Muscle of leg (tissue), 11 donors: ENCODE data around the gene AUH. TPM values are rescaled to one million over a fixed set of nuclear protein-coding genes. Genes with fewer than 3 reads are reported as not detected.

ENCODE experiments used
- DNase-seq: peaks from one replicate; pipeline ENCODE4 v3.0.0; 2013
- H3K27ac ChIP-seq: one replicate; pipeline ENCODE4 v1.5.1; 2013; ENCODE audit warnings: mild to moderate bottlenecking, low read length, control low read depth
- H3K27me3 ChIP-seq: one replicate; pipeline ENCODE4 v1.6.1; 2013; ENCODE audit warnings: low read length; ENCODE audit not compliant: control insufficient read depth, insufficient read depth
- H3K36me3 ChIP-seq: one replicate; pipeline ENCODE4 v1.6.1; 2013; ENCODE audit warnings: low read length; ENCODE audit not compliant: control insufficient read depth, insufficient read depth
- H3K4me1 ChIP-seq: one replicate; pipeline ENCODE4 v1.6.1; 2013; ENCODE audit warnings: low read length; ENCODE audit not compliant: control insufficient read depth, insufficient read depth
- H3K4me3 ChIP-seq: one replicate; pipeline ENCODE4 v1.5.1; 2013; ENCODE audit warnings: low read length, control low read depth
- H3K9me3 ChIP-seq: replicated peaks from 2 replicates; pipeline ENCODE4 v1.6.1; 2013; ENCODE audit warnings: low read depth, low read length; ENCODE audit not compliant: control insufficient read depth
- WGBS: methylation state at CpG from one replicate; pipeline ENCODE4 v1.1.5; 2013; ENCODE audit warnings: missing lambda C conversion rate; ENCODE audit not compliant: insufficient coverage; 5-methylcytosine and 5-hydroxymethylcytosine counted together
- polyA plus RNA-seq, 8 donors: library from polyadenylated mRNA; unstranded; fragments of 120-200 nt; gene quantifications; one replicate each; pipeline versions ENCODE4 v1.2.1 to v1.2.3, GENCODE V29; 2013; ENCODE audit warnings: inconsistent platforms in 1 of 8, low replicate concordance in 1 of 8; ENCODE audit not compliant: insufficient read length in 8 of 8, insufficient read depth in 1 of 8
- total RNA-seq: library from RNA; stranded (reverse); fragments of 120-200 nt; gene quantifications from one replicate; pipeline ENCODE4 v1.2.4, GENCODE V29; 2013

Gene AUH
- total and polyA plus RNA-seq, 9 donors = 9.5 to 16.0 (median 12.7) TPM

DNA sequence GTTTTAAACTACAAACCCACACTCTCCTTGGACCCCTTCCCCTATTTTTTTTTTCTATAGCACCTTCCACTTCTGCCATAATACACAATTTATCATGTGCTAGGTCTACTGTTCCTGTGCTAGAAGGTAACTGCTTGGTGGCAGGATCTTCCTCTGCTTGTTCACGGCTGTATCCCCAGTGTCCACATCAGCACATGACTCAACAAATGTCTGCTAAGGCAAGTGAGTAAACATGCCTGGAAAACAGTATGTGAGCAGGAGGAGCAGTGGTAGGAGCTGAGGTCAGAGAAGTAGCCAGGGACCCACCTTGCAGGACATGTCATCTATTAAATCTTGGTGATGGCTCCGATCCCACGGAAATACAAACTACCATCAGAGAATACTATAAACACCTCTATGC, 79.4 kb downstream of the AUH start:
- Histone ChIP-seq H3K27me3 (no peaks in the 10 kb centered on the region), H3K36me3 (peaks cover 2% of the 10 kb centered on the region), H3K27ac (no peak overlapping the region), H3K4me1 (no peaks in the 10 kb centered on the region), H3K4me3 (no peak overlapping the region), H3K9me3 (no peaks in the 10 kb centered on the region)
- WGBS = no CpG with 5 or more reads among the region's 3 CpGs
- no peak for DNase-seq

- H3K27me3 ChIP-seq = no peaks in the 10 kb centered on the region
- DNase-seq = no peak
- H3K4me1 ChIP-seq = no peaks in the 10 kb centered on the region
- no peak overlapping the region for H3K27ac ChIP-seq
- no peak overlapping the region for H3K4me3 ChIP-seq
- H3K9me3 ChIP-seq = no peaks in the 10 kb centered on the region
- H3K36me3 ChIP-seq = peaks cover 2% of the 10 kb centered on the region
- 92% methylated on average over 2 of the region's 8 CpGs for WGBS
These were observed 82.2 kb downstream of the AUH start for GRCh38 chr9:91279296-91280204.

DNA sequence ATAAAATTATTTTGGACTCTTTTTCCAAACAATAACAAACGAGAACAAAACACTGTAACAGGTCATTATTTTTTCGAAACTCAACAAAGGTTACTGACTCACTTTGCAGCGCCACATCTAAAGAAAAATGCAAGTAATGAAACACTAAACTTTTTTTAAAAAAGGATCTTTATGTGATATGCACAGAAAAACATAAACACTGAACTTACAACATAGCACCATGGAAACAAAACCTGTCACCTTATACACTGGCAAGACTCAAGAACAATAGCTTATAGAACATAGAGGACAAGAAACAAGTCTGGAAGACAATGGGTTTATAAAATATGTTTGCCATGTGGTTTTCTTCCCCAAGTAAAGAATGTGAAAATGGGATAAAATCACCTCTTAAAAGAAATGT, 85.2 kb downstream of the AUH start:
- Histone ChIP-seq H3K4me1 (no peaks in the 10 kb centered on the region), H3K9me3 (no peaks in the 10 kb centered on the region), H3K27me3 (no peaks in the 10 kb centered on the region), H3K27ac (no peak overlapping the region), H3K36me3 (peaks cover 2% of the 10 kb centered on the region), H3K4me3 (no peak overlapping the region)
- no CpG with 5 or more reads among the region's 3 CpGs for WGBS
- DNase-seq = no peak

DNA sequence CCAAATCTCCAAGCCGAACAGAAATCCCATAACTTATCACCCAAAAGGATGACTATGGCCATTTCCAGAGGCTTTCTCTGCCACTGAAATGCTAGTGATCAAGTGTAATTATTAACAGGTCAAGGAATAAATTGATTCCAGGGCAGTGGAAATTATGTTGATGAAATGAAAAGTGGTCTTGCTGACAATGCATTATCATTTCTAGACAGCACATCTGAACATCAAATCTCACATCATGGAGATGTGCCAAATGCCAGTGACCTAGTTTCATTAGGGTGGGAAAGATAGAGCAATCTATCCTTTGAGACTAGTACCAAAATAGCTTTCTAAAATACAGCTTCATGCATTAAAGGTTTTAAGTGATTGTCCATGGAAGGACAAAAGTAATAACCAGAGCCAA, 86.1 kb downstream of the AUH start:
- no peak for DNase-seq
- Histone ChIP-seq H3K4me3 (no peak overlapping the region), H3K27ac (no peak overlapping the region), H3K9me3 (no peaks in the 10 kb centered on the region), H3K36me3 (peaks cover 2% of the 10 kb centered on the region), H3K4me1 (no peaks in the 10 kb centered on the region), H3K27me3 (no peaks in the 10 kb centered on the region)
- WGBS = no CpG with 5 or more reads among the region's 1 CpG

DNA sequence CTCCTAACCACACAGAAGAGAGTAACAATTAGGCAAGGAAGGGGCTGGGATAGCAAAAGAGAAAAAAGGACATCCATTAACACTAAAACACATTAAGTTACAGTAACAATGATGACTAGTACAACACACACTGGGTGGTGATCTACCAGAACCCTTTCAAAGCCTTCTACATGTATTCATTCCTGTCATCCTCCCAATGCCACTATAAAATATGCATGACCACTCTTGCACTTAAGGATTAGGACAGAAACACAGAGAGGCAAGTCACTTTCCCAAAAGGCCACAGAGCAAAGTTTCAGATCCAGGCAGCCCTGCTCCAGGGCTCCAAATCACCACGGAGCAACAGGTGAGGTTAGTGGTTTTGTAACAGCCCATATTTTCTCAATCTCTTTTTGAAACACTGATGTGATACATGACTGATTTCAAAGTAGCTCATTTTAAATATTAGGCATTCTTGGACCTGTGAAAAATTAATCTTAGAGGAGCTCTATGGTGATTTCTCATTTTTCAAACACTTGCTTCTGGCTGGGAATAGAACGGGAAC, 86.7 kb downstream of the AUH start:
- no CpG with 5 or more reads among the region's 2 CpGs for WGBS
- no peak overlapping the region for H3K27ac ChIP-seq
- DNase-seq = no peak

GRCh38 chr9:91273853-91274552, 87.7 kb downstream of the AUH start:
- no CpG with 5 or more reads among the region's 2 CpGs for WGBS
- DNase-seq = no peak
- Histone ChIP-seq H3K4me3 (no peak overlapping the region), H3K9me3 (no peaks in the 10 kb centered on the region), H3K27me3 (no peaks in the 10 kb centered on the region), H3K4me1 (no peaks in the 10 kb centered on the region), H3K36me3 (no peaks in the 10 kb centered on the region), H3K27ac (no peak overlapping the region)

More for the DNA sequence above, 86.7 kb downstream of the AUH start:
- no peaks in the 10 kb centered on the region for H3K9me3 ChIP-seq
- no peaks in the 10 kb centered on the region for H3K27me3 ChIP-seq
- H3K36me3 ChIP-seq = peaks cover 2% of the 10 kb centered on the region
- no peaks in the 10 kb centered on the region for H3K4me1 ChIP-seq
- no peak overlapping the region for H3K4me3 ChIP-seq

DNA sequence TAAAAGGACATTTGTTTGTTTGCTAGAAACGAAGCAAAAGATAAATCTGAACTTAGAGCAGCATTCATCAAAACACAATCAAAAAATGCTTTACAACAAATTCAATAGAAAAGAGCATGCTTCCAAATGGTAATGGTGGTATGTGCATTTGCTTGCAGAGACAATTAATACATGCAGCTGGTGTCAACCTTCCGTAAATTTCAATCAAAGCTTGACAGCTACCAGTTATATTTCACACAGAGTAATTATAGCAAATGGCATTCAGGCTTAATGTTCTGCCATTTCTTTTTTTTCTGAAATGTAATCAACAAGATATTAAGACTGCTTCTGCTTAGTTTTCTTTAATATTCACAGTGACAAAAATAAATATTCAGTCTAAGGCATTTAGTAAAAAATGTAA, 90.6 kb downstream of the AUH start:
- no peaks in the 10 kb centered on the region for H3K36me3 ChIP-seq
- no peaks in the 10 kb centered on the region for H3K27me3 ChIP-seq
- H3K27ac ChIP-seq = no peak overlapping the region
- no peak for DNase-seq
- WGBS = no CpG with 5 or more reads among the region's 2 CpGs
- no peaks in the 10 kb centered on the region for H3K9me3 ChIP-seq
- H3K4me3 ChIP-seq = no peak overlapping the region
- H3K4me1 ChIP-seq = no peaks in the 10 kb centered on the region

- H3K4me1 ChIP-seq = no peaks in the 10 kb centered on the region
- no peaks in the 10 kb centered on the region for H3K27me3 ChIP-seq
- H3K9me3 ChIP-seq = no peaks in the 10 kb centered on the region
- no peak overlapping the region for H3K4me3 ChIP-seq
- no CpG with 5 or more reads among the region's 2 CpGs for WGBS
- no peak for DNase-seq
- no peak overlapping the region for H3K27ac ChIP-seq
- no peaks in the 10 kb centered on the region for H3K36me3 ChIP-seq
These were observed 91.7 kb downstream of the AUH start for GRCh38 chr9:91269907-91270491.

GRCh38 chr9:91266448-91266847, 95.3 kb downstream of the AUH start:
- H3K4me1 ChIP-seq = no peaks in the 10 kb centered on the region
- no peaks in the 10 kb centered on the region for H3K9me3 ChIP-seq
- no peaks in the 10 kb centered on the region for H3K36me3 ChIP-seq
- no peak for DNase-seq
- no peaks in the 10 kb centered on the region for H3K27me3 ChIP-seq
- H3K27ac ChIP-seq = no peak overlapping the region
- no peak overlapping the region for H3K4me3 ChIP-seq

GRCh38 chr9:91265514-91265913, 96.2 kb downstream of the AUH start:
- Histone ChIP-seq H3K27ac (no peak overlapping the region), H3K4me1 (no peaks in the 10 kb centered on the region), H3K4me3 (no peak overlapping the region), H3K36me3 (no peaks in the 10 kb centered on the region), H3K27me3 (no peaks in the 10 kb centered on the region), H3K9me3 (no peaks in the 10 kb centered on the region)
- no CpG with 5 or more reads among the region's 5 CpGs for WGBS
- no peak for DNase-seq
